ENCODE results near the gene CASP2. TPM values are rescaled to one million over a fixed set of nuclear protein-coding genes. Genes with fewer than 3 reads are reported as not detected.

The CASP2 gene
- total RNA-seq, 6 experiments from 2014 or later: 22.4 to 29.6 (median 25.0) TPM

DNA sequence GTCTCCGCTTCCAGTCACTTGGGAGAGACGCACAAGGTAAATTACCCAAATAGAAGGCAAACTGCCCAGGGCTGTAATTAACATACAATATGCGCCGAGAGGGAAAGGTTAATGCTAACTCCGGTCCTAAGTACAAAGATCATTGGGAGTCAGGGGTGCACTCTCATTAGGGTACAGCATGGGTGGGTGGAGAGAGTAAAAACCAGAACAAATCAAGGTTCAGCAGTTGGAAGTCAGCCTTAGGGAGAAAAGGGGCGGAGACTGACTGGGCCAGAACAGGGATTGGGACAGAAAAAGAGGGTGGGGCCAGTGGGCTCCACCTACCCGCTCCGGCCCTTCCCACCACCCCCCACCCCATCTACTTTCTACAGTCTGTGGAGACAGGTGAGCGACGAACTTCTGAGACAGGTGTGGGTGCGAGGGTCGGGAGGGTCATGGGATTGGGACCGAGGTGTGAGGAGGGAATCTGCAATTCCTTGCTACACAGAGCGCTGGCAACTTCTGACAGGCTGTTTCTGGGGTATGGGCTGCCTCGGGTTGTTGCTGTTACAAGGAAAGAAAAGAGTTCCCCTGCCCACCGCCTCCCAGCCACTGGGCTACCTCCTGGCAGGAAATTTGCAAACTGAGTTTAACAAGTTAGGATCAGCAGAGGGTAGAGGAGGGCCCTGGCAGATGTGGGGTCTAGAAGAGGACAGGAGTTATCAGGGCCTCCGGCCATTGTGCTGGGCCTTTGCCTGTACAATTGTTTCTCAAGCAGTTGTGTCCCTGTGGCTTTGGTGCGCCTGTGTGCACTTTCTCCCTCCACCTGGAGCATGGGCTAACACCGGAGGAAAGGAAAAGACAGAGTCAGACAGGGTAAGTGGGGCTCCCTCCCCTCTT lies 3.3 kb upstream of the CASP2 start, which contains the start of gene TMEM139:
TSS of gene TMEM139 (plus strand) at position 368 of the 879 bp plus-strand sequence. CDS start 1,000 bp downstream, outside the sequence.
- peaks cover 14% of the 10 kb centered on the region for H3K36me3 Mint-ChIP-seq (ENCODE audit: low read depth)
- H3K9me3 Mint-ChIP-seq: peaks cover 4% of the 10 kb centered on the region; the same call in 1 of the 2 replicates
- H3K4me3 Mint-ChIP-seq: no peak within 1 kb of the TSS
- DNase-seq: no peak
- peaks cover 6% of the 10 kb centered on the region; the same call in 1 of the 2 replicates for H3K27me3 Mint-ChIP-seq (ENCODE audit: insufficient read depth)
- TF ChIP-seq, protein P1, sequence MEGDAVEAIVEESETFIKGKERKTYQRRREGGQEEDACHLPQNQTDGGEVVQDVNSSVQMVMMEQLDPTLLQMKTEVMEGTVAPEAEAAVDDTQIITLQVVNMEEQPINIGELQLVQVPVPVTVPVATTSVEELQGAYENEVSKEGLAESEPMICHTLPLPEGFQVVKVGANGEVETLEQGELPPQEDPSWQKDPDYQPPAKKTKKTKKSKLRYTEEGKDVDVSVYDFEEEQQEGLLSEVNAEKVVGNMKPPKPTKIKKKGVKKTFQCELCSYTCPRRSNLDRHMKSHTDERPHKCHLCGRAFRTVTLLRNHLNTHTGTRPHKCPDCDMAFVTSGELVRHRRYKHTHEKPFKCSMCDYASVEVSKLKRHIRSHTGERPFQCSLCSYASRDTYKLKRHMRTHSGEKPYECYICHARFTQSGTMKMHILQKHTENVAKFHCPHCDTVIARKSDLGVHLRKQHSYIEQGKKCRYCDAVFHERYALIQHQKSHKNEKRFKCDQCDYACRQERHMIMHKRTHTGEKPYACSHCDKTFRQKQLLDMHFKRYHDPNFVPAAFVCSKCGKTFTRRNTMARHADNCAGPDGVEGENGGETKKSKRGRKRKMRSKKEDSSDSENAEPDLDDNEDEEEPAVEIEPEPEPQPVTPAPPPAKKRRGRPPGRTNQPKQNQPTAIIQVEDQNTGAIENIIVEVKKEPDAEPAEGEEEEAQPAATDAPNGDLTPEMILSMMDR (IDR thresholded peaks at IDR 0.05): no peak
- H3K4me1 Mint-ChIP-seq (ENCODE audit: low read depth): peaks cover 35% of the 10 kb centered on the region
- H3K27ac Mint-ChIP-seq: no peak within 1 kb of the TSS

DNA sequence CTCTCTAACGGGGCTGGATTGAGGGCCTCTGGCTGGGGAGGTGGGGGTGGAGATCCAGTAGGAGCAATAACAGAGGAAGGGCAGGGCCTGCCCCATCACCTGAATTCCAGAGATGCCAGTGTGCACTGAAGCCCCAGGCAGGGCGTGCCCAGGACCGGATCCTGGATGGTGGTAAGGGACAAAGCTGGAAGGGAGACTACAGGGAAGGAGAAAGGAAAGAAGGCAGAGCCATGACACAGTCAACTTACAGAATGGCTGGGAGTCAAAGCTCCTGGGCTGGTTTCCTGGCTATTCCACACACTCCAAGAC lies 2.7 kb upstream of the CASP2 start:
- Mint-ChIP-seq H3K4me1 (ENCODE audit: low read depth) (peaks cover 35% of the 10 kb centered on the region), H3K27me3 (ENCODE audit: insufficient read depth) (peaks cover 6% of the 10 kb centered on the region; the same call in 1 of the 2 replicates), H3K4me3 (no peak overlapping the region), H3K9me3 (peaks cover 4% of the 10 kb centered on the region; the same call in 1 of the 2 replicates), H3K36me3 (ENCODE audit: low read depth) (peaks cover 15% of the 10 kb centered on the region), H3K27ac (no peak overlapping the region)
- TF ChIP-seq, protein P1 (IDR thresholded peaks at IDR 0.05): no peak
- no peak for DNase-seq

DNA sequence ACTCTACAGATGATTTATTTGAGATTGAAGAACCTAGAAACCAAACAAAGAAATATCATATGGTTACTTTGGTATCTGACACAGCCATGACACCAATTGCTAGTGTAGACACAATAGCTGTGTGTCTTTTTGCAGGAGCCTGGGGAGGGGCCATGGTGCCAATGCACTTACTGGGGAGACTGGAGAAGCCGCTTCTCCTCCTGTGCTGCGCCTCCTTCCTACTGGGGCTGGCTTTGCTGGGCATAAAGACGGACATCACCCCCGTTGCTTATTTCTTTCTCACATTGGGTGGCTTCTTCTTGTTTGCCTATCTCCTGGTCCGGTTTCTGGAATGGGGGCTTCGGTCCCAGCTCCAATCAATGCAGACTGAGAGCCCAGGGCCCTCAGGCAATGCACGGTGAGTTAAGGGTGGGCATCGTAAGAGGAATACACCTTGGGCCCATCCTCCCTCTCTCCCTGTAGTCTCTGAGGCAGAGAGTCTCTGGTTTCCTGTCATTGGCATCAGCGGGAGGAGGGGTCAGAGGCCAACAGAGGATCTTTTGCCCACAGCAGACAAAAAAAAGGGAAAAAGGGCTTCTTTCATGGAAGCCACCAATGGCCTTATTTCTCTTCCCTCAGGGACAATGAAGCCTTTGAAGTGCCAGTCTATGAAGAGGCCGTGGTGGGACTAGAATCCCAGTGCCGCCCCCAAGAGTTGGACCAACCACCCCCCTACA lies 2.2 kb upstream of the CASP2 start:
- Mint-ChIP-seq H3K4me1 (ENCODE audit: low read depth) (peaks cover 41% of the 10 kb centered on the region), H3K27me3 (ENCODE audit: insufficient read depth) (peaks cover 6% of the 10 kb centered on the region; the same call in 1 of the 2 replicates), H3K9me3 (peaks cover 4% of the 10 kb centered on the region; the same call in 1 of the 2 replicates), H3K4me3 (no peak overlapping the region), H3K36me3 (ENCODE audit: low read depth) (peaks cover 15% of the 10 kb centered on the region), H3K27ac (no peak overlapping the region)
- no peak for DNase-seq
- TF ChIP-seq, protein P1 (IDR thresholded peaks at IDR 0.05): no peak

DNA sequence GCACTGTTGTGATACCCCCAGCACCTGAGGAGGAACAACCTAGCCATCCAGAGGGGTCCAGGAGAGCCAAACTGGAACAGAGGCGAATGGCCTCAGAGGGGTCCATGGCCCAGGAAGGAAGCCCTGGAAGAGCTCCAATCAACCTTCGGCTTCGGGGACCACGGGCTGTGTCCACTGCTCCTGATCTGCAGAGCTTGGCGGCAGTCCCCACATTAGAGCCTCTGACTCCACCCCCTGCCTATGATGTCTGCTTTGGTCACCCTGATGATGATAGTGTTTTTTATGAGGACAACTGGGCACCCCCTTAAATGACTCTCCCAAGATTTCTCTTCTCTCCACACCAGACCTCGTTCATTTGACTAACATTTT lies 1.6 kb upstream of the CASP2 start:
- peaks cover 19% of the 10 kb centered on the region for H3K36me3 Mint-ChIP-seq (ENCODE audit: low read depth)
- no peak overlapping the region for H3K4me3 Mint-ChIP-seq
- TF ChIP-seq, protein P1 (IDR thresholded peaks at IDR 0.05): no peak
- DNase-seq: no peak
- peaks cover 4% of the 10 kb centered on the region; the same call in 1 of the 2 replicates for H3K9me3 Mint-ChIP-seq
- peaks cover 46% of the 10 kb centered on the region for H3K4me1 Mint-ChIP-seq (ENCODE audit: low read depth)
- peaks cover 6% of the 10 kb centered on the region; the same call in 1 of the 2 replicates for H3K27me3 Mint-ChIP-seq (ENCODE audit: insufficient read depth)
- H3K27ac Mint-ChIP-seq: no peak overlapping the region

DNA sequence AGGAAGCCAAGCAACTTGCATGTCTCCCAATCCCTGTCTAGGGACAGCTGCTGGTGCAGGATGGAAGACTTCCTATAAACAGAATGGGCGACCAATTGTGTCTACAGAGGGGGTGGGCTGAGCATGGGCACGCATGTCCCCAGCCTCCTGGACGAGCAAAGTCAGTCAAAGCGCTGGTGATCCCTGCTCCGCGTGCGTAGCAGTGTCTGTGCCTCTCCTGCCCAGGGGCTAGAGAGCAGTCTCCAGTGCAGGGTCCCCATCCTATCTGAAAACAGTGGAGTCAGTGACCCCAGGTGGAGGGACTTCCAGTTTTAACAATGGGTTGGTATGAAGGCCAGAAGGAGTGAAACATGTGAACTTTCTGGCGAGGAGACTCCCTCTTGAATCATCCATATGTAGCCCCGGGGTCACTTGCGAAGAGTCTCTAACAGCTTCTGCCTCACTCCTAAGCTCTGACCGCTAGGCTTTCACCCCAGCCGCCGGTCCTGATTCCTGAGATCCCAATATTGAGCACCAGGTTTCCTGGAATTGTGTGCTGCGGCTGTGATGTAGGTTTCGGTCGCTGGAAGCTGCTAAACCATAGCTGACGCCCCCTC lies 714 bp upstream of the CASP2 start:
- H3K27me3 Mint-ChIP-seq (ENCODE audit: insufficient read depth): peaks cover 6% of the 10 kb centered on the region; the same call in 1 of the 2 replicates

More for the DNA sequence above, 714 bp upstream of the CASP2 start:
- Mint-ChIP-seq H3K27ac (peak overlapping the region; percentile 3; the same call in 1 of the 2 replicates), H3K4me3 (peak overlapping the region; percentile 98), H3K4me1 (ENCODE audit: low read depth) (peaks cover 48% of the 10 kb centered on the region), H3K36me3 (ENCODE audit: low read depth) (peaks cover 28% of the 10 kb centered on the region), H3K9me3 (peaks cover 4% of the 10 kb centered on the region; the same call in 1 of the 2 replicates)
- DNase-seq: no peak
- TF ChIP-seq, protein P1 (IDR thresholded peaks at IDR 0.05): no peak
